DND-41 (cell line): ENCODE results near the gene GTF3C2.
A peak's percentile ranks its signal among the peaks of the same experiment; 100 is the strongest.

ENCODE experiments used
- ATAC-seq: fragments of 200-7000 bp; cut with Tn5 transposase; 3 replicates; pipeline ENCODE4 v1.9.1; 2021; ENCODE audit warnings: low read depth; ENCODE audit not compliant: insufficient read depth
- DNase-seq: peaks from one replicate; pipeline ENCODE4 v3.0.0-alpha.2; 2020
- H2AFZ ChIP-seq: 2 replicates; pipeline ENCODE4 v1.6.0; 2012; ENCODE audit warnings: low read depth, low read length
- H3K27ac ChIP-seq: 2 replicates; pipeline ENCODE4 v1.5.1; 2012; ENCODE audit warnings: low read length, inconsistent platforms
- H3K27me3 ChIP-seq: fragments of 200-600 bp; sonication (generic); 2 replicates; pipeline ENCODE4 v1.6.0; 2012; ENCODE audit warnings: low read length, mild to moderate bottlenecking, inconsistent platforms; ENCODE audit not compliant: insufficient read depth, poor library complexity
- H3K36me3 ChIP-seq: 2 replicates; pipeline ENCODE4 v1.5.1; 2012; ENCODE audit warnings: low read length, inconsistent platforms; ENCODE audit not compliant: insufficient read depth
- H3K4me1 ChIP-seq: 2 replicates; pipeline ENCODE4 v1.5.1; 2012; ENCODE audit warnings: mild to moderate bottlenecking, low read length; ENCODE audit not compliant: insufficient read depth
- H3K4me2 ChIP-seq: 2 replicates; pipeline ENCODE4 v1.6.0; 2012; ENCODE audit warnings: mild to moderate bottlenecking, moderate library complexity, low read length, inconsistent platforms; ENCODE audit not compliant: insufficient read depth
- H3K4me3 ChIP-seq, 2 experiments: fragments of 200-600 bp in 1 of 2; shearing (Covaris generic) in 1 of 2; 2 replicates each; pipeline ENCODE4 v1.5.1; 2012 to 2016; ENCODE audit warnings: inconsistent platforms in 2 of 2, low read length in 2 of 2, mild to moderate bottlenecking in 2 of 2, low read depth in 1 of 2, moderate library complexity in 1 of 2
- H3K79me2 ChIP-seq: 2 replicates; pipeline ENCODE4 v1.6.0; 2012; ENCODE audit warnings: low read length, inconsistent platforms; ENCODE audit not compliant: insufficient read depth
- H3K9ac ChIP-seq: 2 replicates; pipeline ENCODE4 v1.6.0; 2012; ENCODE audit warnings: low read depth, mild to moderate bottlenecking, inconsistent platforms, low read length, moderate library complexity
- H3K9me3 ChIP-seq: 2 replicates; pipeline ENCODE4 v1.5.1; 2012; ENCODE audit warnings: low read length, moderate library complexity, mild to moderate bottlenecking, inconsistent platforms; ENCODE audit not compliant: insufficient read depth, severe bottlenecking
- H4K20me1 ChIP-seq: 2 replicates; pipeline ENCODE4 v1.6.0; 2012; ENCODE audit warnings: low read length; ENCODE audit not compliant: insufficient read depth
- CTCF ChIP-seq: IDR thresholded peaks from 2 replicates; pipeline ENCODE4 v1.5.1; 2012; ENCODE audit warnings: borderline replicate concordance, low read length, moderate library complexity, mild to moderate bottlenecking; ENCODE audit not compliant: poor library complexity, severe bottlenecking; ENCODE audit errors: extremely low read depth
- EZH2 ChIP-seq: IDR thresholded peaks from 3 replicates; pipeline ENCODE4 v1.6.1; 2012; ENCODE audit warnings: borderline replicate concordance, low read depth, mild to moderate bottlenecking, moderate library complexity, low read length, inconsistent platforms; ENCODE audit not compliant: severe bottlenecking

Gene GTF3C2

GRCh38 chr2:27376866-27377617 lies 20.5 kb upstream of the GTF3C2 start:
- peaks cover 24% of the 10 kb centered on the region; the same call in 1 of the 2 replicates for H4K20me1 ChIP-seq
- peaks cover 52% of the 10 kb centered on the region for H3K4me1 ChIP-seq
- H3K79me2 ChIP-seq = peaks cover 50% of the 10 kb centered on the region
- no peak for ATAC-seq
- no peak overlapping the region for H3K27ac ChIP-seq
- no peaks in the 10 kb centered on the region for H3K9me3 ChIP-seq
- H3K4me2 ChIP-seq = peak overlapping the region; percentile 69; the same call in 1 of the 2 replicates
- no peak overlapping the region for H3K4me3 ChIP-seq
- H2AFZ ChIP-seq = no peak overlapping the region
- no peaks in the 10 kb centered on the region for H3K27me3 ChIP-seq
- H3K9ac ChIP-seq = no peak overlapping the region
- no peak for DNase-seq
- peaks cover 79% of the 10 kb centered on the region for H3K36me3 ChIP-seq
- TF ChIP-seq EZH2 (no peak), CTCF (no peak)

- no peak overlapping the region for H3K27ac ChIP-seq
- H3K36me3 ChIP-seq = peaks cover 73% of the 10 kb centered on the region
- H3K4me2 ChIP-seq = no peak overlapping the region
- no peaks in the 10 kb centered on the region for H3K9me3 ChIP-seq
- no peak for ATAC-seq
- H3K9ac ChIP-seq = no peak overlapping the region
- H3K79me2 ChIP-seq = peaks cover 57% of the 10 kb centered on the region
- no peak overlapping the region for H3K4me3 ChIP-seq
- DNase-seq = no peak
- peaks cover 25% of the 10 kb centered on the region for H4K20me1 ChIP-seq
- H3K27me3 ChIP-seq = no peaks in the 10 kb centered on the region
- H2AFZ ChIP-seq = no peak overlapping the region
- TF ChIP-seq CTCF (no peak), EZH2 (no peak)
- peaks cover 55% of the 10 kb centered on the region for H3K4me1 ChIP-seq
Measured at GRCh38 chr2:27376151-27376865, 19.7 kb upstream of the GTF3C2 start.

GRCh38 chr2:27375513-27376099 lies 19.0 kb upstream of the GTF3C2 start:
- H3K27ac ChIP-seq = no peak overlapping the region
- no peak for TF ChIP-seq EZH2
- TF ChIP-seq CTCF = no peak
- no peak overlapping the region for H3K4me2 ChIP-seq
- no peak overlapping the region for H2AFZ ChIP-seq
- H3K9me3 ChIP-seq = no peaks in the 10 kb centered on the region
- H3K36me3 ChIP-seq = peaks cover 67% of the 10 kb centered on the region
- H3K27me3 ChIP-seq = no peaks in the 10 kb centered on the region
- H3K79me2 ChIP-seq = peaks cover 64% of the 10 kb centered on the region
- peaks cover 29% of the 10 kb centered on the region for H4K20me1 ChIP-seq
- H3K4me1 ChIP-seq = peaks cover 50% of the 10 kb centered on the region
- H3K9ac ChIP-seq = no peak overlapping the region
- no peak for DNase-seq
- ATAC-seq = no peak
- H3K4me3 ChIP-seq = no peak overlapping the region
